ENCODE data around the gene HAO2.
"Not testable (repeated sequence)": the region's sequence is repeated elsewhere in the genome, so short reads cannot be mapped to it uniquely, and the experiment has no call there.

HAO2 gene

DNA sequence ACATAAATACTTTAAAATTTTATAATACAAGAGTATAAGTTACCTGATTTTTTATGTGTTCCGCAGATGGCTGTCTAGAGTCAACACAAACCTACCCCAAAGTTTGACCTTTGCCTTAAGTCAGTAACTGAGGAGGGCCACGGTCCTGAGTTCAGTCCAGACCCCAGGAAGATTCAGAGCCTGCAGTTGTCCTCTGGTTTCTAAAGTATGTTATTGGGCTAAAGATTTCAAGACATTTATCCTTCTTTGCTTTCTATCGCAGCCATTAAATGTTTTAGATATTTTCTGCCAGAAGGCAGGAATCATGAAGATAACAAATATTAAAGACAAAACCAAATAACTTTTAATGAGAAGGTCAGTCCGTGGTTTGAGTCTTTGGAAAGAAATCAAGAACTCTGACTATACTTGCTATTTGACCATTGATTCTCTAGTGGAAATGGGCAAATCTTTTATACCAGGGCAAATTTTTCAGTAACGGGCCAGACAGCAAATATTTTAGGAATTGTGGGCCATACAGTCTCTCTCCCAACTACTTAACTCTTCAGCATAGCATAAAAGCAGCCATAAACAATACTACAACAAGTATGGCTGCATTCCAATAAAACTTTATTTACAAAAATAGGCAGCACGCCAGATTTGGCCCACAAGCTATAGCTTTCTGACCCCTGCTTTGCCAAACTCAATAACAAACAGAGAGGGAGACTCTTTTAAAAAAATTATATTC is 38.0 kb upstream of the HAO2 start:
- Histone ChIP-seq H3K4me1 (peaks cover 14% of the 10 kb centered on the region), H3K9me3 (peaks cover 5% of the 10 kb centered on the region; the same call in 1 of the 2 replicates), H3K27me3 (no peaks in the 10 kb centered on the region), H3K4me2 (no peak overlapping the region), H3K4me3 (no peak overlapping the region), H3K36me3 (no peaks in the 10 kb centered on the region), H3K9ac (no peak overlapping the region), H3K27ac (no peak overlapping the region), H4K20me1 (no peaks in the 10 kb centered on the region)
- no peak for TF ChIP-seq Cebpa-rat (IDR thresholded peaks at IDR 0.05)

DNA sequence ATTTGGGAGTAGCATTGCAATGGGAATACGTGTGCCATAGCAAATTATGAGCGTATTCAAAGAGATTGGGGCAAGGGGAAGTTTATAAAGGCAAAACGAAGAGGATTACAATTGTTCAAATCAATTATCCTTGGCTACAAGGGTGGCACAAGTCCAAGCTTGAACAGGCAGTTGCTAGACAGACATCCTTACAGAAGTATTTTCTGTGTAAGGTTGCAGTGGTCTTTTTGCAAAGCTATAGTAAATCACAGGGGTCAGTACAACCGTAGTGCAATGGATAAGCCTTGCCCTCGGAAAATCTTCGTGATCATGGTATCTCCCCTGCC is 37.4 kb upstream of the HAO2 start:
- H3K36me3 ChIP-seq: no peaks in the 10 kb centered on the region
- no peaks in the 10 kb centered on the region for H4K20me1 ChIP-seq
- TF ChIP-seq Cebpa-rat (IDR thresholded peaks at IDR 0.05): no peak
- H3K9me3 ChIP-seq: peaks cover 5% of the 10 kb centered on the region; the same call in 1 of the 2 replicates
- H3K4me2 ChIP-seq: no peak overlapping the region
- peaks cover 14% of the 10 kb centered on the region for H3K4me1 ChIP-seq
- H3K4me3 ChIP-seq: no peak overlapping the region
- no peak overlapping the region for H3K27ac ChIP-seq
- no peaks in the 10 kb centered on the region for H3K27me3 ChIP-seq
- no peak overlapping the region for H3K9ac ChIP-seq

DNA sequence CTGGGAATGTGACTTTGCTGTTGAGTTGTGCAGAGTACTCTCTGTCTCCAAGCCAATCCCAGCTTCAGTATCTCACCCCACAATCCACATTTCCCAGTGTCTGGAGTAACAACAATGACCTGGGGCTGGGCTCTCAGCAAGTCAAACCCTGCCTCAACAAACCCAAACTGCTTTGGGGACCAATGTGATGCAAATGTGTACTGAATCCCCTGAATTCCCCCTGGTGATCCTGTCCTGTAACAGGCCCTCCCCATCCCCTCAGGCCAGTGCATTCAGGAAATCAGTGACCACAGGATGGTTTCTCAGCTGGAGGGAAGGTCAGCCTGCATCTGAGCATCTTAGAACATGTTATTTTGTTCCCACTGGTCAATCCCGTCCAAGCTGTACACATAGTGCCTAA is 36.7 kb upstream of the HAO2 start:
- Histone ChIP-seq H3K9me3 (peaks cover 5% of the 10 kb centered on the region; the same call in 1 of the 2 replicates), H3K27ac (no peak overlapping the region), H3K9ac (no peak overlapping the region), H4K20me1 (no peaks in the 10 kb centered on the region), H3K4me1 (peaks cover 8% of the 10 kb centered on the region), H3K36me3 (no peaks in the 10 kb centered on the region), H3K4me3 (no peak overlapping the region), H3K27me3 (no peaks in the 10 kb centered on the region), H3K4me2 (no peak overlapping the region)
- TF ChIP-seq Cebpa-rat (IDR thresholded peaks at IDR 0.05): no peak

DNA sequence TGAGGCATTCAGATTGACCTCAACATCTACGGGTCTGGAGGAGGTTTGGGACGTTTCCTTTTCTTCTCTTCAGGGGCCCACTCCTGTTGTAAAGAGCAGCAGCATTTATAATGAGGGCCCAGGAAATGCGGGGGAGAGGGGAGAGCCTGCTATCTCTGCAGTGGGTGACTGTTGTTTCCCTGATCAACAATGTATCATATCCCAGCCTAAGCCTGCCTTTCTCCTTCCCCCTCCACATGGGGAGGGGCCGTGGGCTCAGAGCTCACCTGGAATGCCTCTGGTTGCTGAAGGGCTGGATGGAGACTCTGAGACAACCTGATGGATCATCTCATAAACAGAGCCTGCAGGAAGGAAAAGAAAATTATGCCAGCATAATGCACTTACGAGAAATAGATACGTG is 36.0 kb upstream of the HAO2 start:
- Histone ChIP-seq H3K9me3 (peaks cover 5% of the 10 kb centered on the region; the same call in 1 of the 2 replicates), H3K4me3 (no peak overlapping the region), H3K4me2 (no peak overlapping the region), H3K27ac (no peak overlapping the region), H4K20me1 (no peaks in the 10 kb centered on the region), H3K27me3 (no peaks in the 10 kb centered on the region), H3K4me1 (0 out of 2 replicates have a peak, but pooled peaks cover 2% of the 10 kb centered on the region), H3K9ac (no peak overlapping the region), H3K36me3 (no peaks in the 10 kb centered on the region)
- TF ChIP-seq Cebpa-rat (IDR thresholded peaks at IDR 0.05): no peak

DNA sequence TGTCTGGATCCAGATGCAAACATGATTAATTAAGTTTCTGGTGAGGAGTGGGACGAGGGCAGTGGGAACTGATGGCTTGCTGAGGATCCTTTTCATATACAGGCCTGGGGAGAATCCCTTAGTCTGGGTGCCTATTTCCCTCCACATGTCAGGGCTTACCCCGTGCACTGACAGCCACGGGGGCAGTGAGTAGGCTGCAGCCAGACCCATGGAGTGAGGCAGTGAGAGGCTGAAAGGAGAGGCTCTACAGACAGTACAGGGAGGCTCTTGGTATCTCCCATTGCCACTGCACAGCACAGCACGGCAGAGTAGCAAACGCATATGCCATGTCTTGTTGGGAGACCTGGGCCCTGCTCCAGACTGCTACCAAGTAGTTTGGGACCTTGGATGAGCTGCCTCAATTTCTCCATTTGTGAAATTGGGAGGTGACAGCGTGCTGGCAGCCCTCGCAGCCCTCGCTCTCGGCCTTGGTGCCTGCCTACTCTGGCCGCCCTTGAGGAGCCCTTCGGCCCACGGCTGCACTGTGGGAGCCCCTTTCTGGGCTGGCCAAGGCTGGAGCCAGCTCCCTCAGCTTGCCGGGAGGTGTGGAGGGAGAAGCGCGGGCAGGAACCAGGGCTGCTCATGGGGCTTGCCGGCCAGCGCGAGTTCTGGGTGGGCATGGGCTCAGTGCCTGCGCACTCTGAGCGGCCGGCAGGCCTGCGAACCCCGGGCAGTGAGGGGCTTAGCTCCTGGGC is 35.3 kb upstream of the HAO2 start:
- Histone ChIP-seq H4K20me1 (no peaks in the 10 kb centered on the region), H3K9me3 (peaks cover 5% of the 10 kb centered on the region; the same call in 1 of the 2 replicates), H3K4me2 (no peak overlapping the region), H3K27ac (no peak overlapping the region), H3K4me3 (no peak overlapping the region), H3K36me3 (no peaks in the 10 kb centered on the region), H3K9ac (no peak overlapping the region), H3K27me3 (no peaks in the 10 kb centered on the region), H3K4me1 (no peaks in the 10 kb centered on the region)
- TF ChIP-seq Cebpa-rat (IDR thresholded peaks at IDR 0.05): no peak

DNA sequence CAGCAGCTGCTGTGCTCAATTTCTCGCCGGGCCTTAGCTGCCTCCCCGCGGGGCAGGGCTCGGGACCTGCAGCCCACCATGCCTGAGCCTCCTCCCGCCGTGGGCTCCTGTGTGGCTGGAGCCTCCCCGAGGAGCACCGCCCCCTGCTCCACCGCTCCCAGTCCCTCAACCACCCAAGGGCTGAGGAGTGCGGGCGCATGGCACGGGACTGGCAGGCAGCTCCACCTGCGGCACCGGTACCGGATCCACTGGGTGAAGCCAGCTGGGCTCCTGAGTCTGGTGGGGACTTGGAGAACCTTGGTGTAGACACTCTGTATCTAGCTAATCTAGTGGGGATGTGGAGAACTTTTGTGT is 34.7 kb upstream of the HAO2 start:
- H3K9ac ChIP-seq: not testable (repeated sequence)

DNA sequence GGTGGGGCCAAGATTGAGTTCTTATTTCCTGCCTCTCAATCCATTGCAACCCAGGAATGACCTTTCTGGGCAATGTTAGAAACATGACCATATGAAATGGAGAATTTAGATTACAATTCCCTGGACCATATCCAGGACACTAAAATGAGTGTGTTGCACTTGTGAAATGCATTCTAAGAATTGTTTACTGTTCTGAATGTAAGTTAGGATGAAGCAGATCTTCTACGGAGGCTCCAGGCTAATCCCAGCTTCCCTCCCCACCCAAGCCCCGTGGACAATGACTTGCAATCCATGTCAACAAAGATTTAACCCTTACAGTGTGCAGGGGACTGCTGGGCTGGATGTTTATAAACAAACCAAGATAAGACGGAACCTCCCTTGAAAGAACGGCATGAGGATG is 31.7 kb upstream of the HAO2 start:
- no peak for TF ChIP-seq Cebpa-rat (IDR thresholded peaks at IDR 0.05)
- no peak overlapping the region for H3K9ac ChIP-seq
- H3K36me3 ChIP-seq: no peaks in the 10 kb centered on the region
- no peak overlapping the region for H3K4me3 ChIP-seq
- H3K9me3 ChIP-seq: peaks cover 5% of the 10 kb centered on the region; the same call in 1 of the 2 replicates
- no peaks in the 10 kb centered on the region for H3K4me1 ChIP-seq
- H4K20me1 ChIP-seq: no peaks in the 10 kb centered on the region
- H3K27me3 ChIP-seq: no peaks in the 10 kb centered on the region
- H3K27ac ChIP-seq: no peak overlapping the region
- no peak overlapping the region for H3K4me2 ChIP-seq

More for the DNA sequence above, 34.7 kb upstream of the HAO2 start:
- H3K4me2 ChIP-seq, H3K36me3 ChIP-seq, H3K27ac ChIP-seq, H3K4me3 ChIP-seq, H3K9me3 ChIP-seq, H4K20me1 ChIP-seq, H3K4me1 ChIP-seq, H3K27me3 ChIP-seq: not testable (repeated sequence)

DNA sequence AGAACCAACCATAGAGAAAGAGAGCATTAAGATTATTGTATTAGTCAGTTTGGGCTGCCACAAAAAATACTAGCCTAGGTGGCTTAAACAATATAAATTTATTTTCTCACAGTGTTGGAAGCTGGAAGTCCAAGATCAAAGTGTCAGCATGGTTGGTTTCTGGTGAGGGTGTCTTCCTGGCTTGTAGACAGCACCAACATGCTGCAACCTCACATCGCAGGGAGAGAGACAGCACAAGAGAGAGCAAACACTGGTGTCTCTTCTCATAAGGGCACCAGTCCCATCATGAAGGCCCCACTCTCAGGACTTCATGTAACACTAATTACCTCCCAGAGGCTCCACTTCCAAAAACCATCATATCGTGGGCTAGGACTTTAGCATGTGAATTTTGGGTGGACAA is 30.6 kb upstream of the HAO2 start:
- Histone ChIP-seq H3K4me3 (no peak overlapping the region), H3K36me3 (no peaks in the 10 kb centered on the region), H3K4me2 (no peak overlapping the region), H3K27ac (no peak overlapping the region), H3K9me3 (peaks cover 5% of the 10 kb centered on the region; the same call in 1 of the 2 replicates), H3K27me3 (no peaks in the 10 kb centered on the region), H4K20me1 (no peaks in the 10 kb centered on the region), H3K4me1 (no peaks in the 10 kb centered on the region), H3K9ac (no peak overlapping the region)
- TF ChIP-seq Cebpa-rat (IDR thresholded peaks at IDR 0.05): no peak

DNA sequence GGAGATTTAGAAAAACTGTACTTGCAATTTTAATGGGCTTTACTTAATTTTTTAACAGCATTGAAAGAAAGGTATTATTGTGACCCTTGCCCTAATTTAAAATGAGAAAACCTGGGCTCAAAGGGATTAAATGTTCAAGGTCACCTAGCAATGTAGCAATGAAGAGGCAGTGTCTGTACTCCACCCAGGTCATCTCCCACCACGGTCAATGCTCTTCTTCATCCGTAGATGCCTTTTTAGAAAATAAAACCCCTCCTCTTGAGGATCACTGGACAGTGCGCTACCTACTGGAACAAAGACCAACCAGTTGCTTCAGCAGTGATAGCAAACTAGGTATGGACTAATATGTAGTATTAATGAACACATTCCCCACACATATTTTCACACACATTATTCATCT is 29.8 kb upstream of the HAO2 start:
- H3K4me3 ChIP-seq: no peak overlapping the region
- no peaks in the 10 kb centered on the region for H3K4me1 ChIP-seq
- no peak overlapping the region for H3K9ac ChIP-seq
- no peaks in the 10 kb centered on the region for H3K27me3 ChIP-seq
- H3K27ac ChIP-seq: no peak overlapping the region
- H3K36me3 ChIP-seq: no peaks in the 10 kb centered on the region
- peaks cover 5% of the 10 kb centered on the region; the same call in 1 of the 2 replicates for H3K9me3 ChIP-seq
- TF ChIP-seq Cebpa-rat (IDR thresholded peaks at IDR 0.05): no peak
- no peak overlapping the region for H3K4me2 ChIP-seq
- H4K20me1 ChIP-seq: no peaks in the 10 kb centered on the region

DNA sequence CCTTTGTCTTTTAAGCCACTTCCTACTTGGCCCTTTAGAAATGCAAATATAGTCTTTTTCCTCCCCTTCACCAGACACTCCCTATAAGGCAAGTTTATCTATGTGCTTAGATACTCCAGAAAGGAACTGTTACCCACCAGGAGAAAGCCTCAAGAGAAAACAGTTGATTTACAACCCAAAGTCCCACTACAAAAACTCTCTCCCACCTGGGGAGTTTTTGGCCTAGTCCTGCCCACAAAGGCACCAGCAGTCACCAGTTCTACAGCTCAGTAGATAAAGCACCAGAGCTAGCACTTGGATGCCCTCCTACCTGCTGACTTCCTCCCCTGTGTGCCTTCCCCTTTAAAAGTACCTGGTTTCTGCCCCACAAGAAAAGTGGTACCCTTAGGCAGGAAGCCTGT is 27.7 kb upstream of the HAO2 start:
- no peaks in the 10 kb centered on the region for H3K27me3 ChIP-seq
- no peak overlapping the region for H3K4me3 ChIP-seq
- H3K9ac ChIP-seq: no peak overlapping the region
- H3K9me3 ChIP-seq: no peaks in the 10 kb centered on the region; the same call in 1 of the 2 replicates
- no peaks in the 10 kb centered on the region for H3K4me1 ChIP-seq
- H3K27ac ChIP-seq: no peak overlapping the region
- no peak overlapping the region for H3K4me2 ChIP-seq
- no peaks in the 10 kb centered on the region for H3K36me3 ChIP-seq
- TF ChIP-seq Cebpa-rat (IDR thresholded peaks at IDR 0.05): no peak
- no peaks in the 10 kb centered on the region for H4K20me1 ChIP-seq
